HG02885 (cell line): ENCODE data around the gene CHN2.

Experiments
- ATAC-seq: cut with Tn5 transposase; IDR thresholded peaks from one replicate; pipeline ENCODE4 v1.9.1; 2021; ENCODE audit warnings: mild to moderate bottlenecking; ENCODE audit not compliant: unreplicated experiment, poor library complexity

CHN2 gene

GRCh38 chr7:29278337-29279069 is 83.9 kb downstream of the CHN2 start:
- ATAC-seq = no peak

- no peak for ATAC-seq
These were observed 87.4 kb downstream of the CHN2 start for GRCh38 chr7:29281782-29282541.

- ATAC-seq = no peak
These were observed 88.3 kb downstream of the CHN2 start for GRCh38 chr7:29282819-29283414.

GRCh38 chr7:29284696-29285443 is 90.3 kb downstream of the CHN2 start:
- no peak for ATAC-seq

GRCh38 chr7:29285444-29285793 is 90.8 kb downstream of the CHN2 start:
- peak; percentile 75 for ATAC-seq

GRCh38 chr7:29285861-29286260 is 91.3 kb downstream of the CHN2 start:
- ATAC-seq = no peak

GRCh38 chr7:29287366-29287765 is 92.8 kb downstream of the CHN2 start:
- no peak for ATAC-seq

GRCh38 chr7:29288181-29289091 is 93.9 kb downstream of the CHN2 start:
- no peak for ATAC-seq

- ATAC-seq = peak; percentile 63
These were observed 94.8 kb downstream of the CHN2 start for GRCh38 chr7:29289156-29290021.

- no peak for ATAC-seq
These were observed 96.3 kb downstream of the CHN2 start for GRCh38 chr7:29290829-29291228.

- ATAC-seq = no peak
These were observed 97.4 kb downstream of the CHN2 start for GRCh38 chr7:29291723-29292618.

GRCh38 chr7:29292886-29293658 is 98.5 kb downstream of the CHN2 start:
- ATAC-seq = no peak

- no peak for ATAC-seq
These were observed 101.8 kb downstream of the CHN2 start for GRCh38 chr7:29296421-29296820.

- no peak for ATAC-seq
These were observed 102.8 kb downstream of the CHN2 start for GRCh38 chr7:29297194-29297890.

GRCh38 chr7:29299086-29299485 is 104.5 kb downstream of the CHN2 start:
- no peak for ATAC-seq

- no peak for ATAC-seq
These were observed 105.5 kb downstream of the CHN2 start for GRCh38 chr7:29300026-29300480.
